Pancreas (tissue), 10 donors: ENCODE measurements around the gene AFDN. TPM values are rescaled to one million over a fixed set of nuclear protein-coding genes. Genes with fewer than 3 reads are reported as not detected.

Source experiments
- ATAC-seq, 4 donors: fragments of 200-7000 bp; cut with Tn5 transposase; one replicate each; pipeline versions ENCODE4 v1.8.0 to v1.9.1; 2020; ENCODE audit warnings: mild to moderate bottlenecking in 4 of 4, moderate library complexity in 4 of 4
- DNase-seq, 6 donors: peaks; one replicate each; pipeline ENCODE4 v3.0.0-alpha.2; 2020
- FAIRE-seq: peaks from 2 replicates; lab custom pipeline; 2012; peaks lifted over from hg19 to GRCh38; lab: Jason Lieb, UNC
- H3K27ac ChIP-seq, 4 donors: fragments of 200-600 bp; sonication (generic); 1 replicate in 3 of 4; 2 replicates in 1 of 4; pipeline versions ENCODE4 v1.5.0 to v1.8.0; 2020
- H3K27me3 ChIP-seq, 4 donors: fragments of 200-600 bp; one replicate each; pipeline ENCODE4 v1.8.0; 2021
- H3K36me3 ChIP-seq, 3 donors: fragments of 200-600 bp; sonication (generic) in 1 of 3; one replicate each; pipeline versions ENCODE4 v1.5.0 to v1.8.0; 2020 to 2021
- H3K4me1 ChIP-seq, 3 donors: fragments of 200-600 bp; one replicate each; pipeline ENCODE4 v1.8.0; 2021
- H3K4me3 ChIP-seq, 4 donors: fragments of 200-600 bp; sonication (generic) in 2 of 4; one replicate each; pipeline versions ENCODE4 v1.5.0 to v1.8.0; 2020 to 2021
- H3K9me3 ChIP-seq, 4 donors: fragments of 200-600 bp; one replicate each; pipeline ENCODE4 v1.8.0; 2021
- WGBS, 2 donors: extraction: QIAGEN DNeasy Blood & Tissue Kit; methylation state at CpG; one replicate each; pipeline ENCODE4 v1.1.7; 2013; 5-methylcytosine and 5-hydroxymethylcytosine counted together
- intact Hi-C, 3 donors: fragments of 100-400 bp; cut with DNase I; formaldehyde crosslinking; loops; one replicate each; pipeline versions ENCODE4 v1.11.1 to v1.14.2; 2022
- polyA plus RNA-seq, 2 donors: library from polyadenylated mRNA; stranded (reverse); fragments of 200-250 nt; gene quantifications; one replicate each; pipeline ENCODE4 v1.2.3, GENCODE V29; 2013
- total RNA-seq, 6 donors: library from RNA; stranded (reverse); fragmentation: NEBNext Ultra II Directional in 4 of 6; extraction: Animal tissue kit (Norgen Biotek cat#: 25700) in 4 of 6; gene quantifications; one replicate each; pipeline versions ENCODE4 v1.2.1 to v1.2.4, GENCODE V29; 2021 to 2023
- TF ChIP-seq, protein P1 (sequence below), 4 donors: fragments of 200-600 bp; sonication (generic) in 3 of 4; IDR thresholded peaks; one replicate each; pipeline versions ENCODE4 v1.5.0 to v1.8.0; 2021; ENCODE audit warnings: antibody characterized with exemption in 4 of 4
- donor health status: healthy with polysubstance abuse.
- donor health status: DM: no; HTN: no; CAD: no; lungs with moderate emphysema.
- donor health status: DM: no; HTN: no; CAD: no.
- donor health status: control.
- donor health status: control.
- donor health status: Bipolar disorder and iron deficiency.
- donor health status: DM: yes; HTN: yes; CAD: no.
- donor health status: DM: no; HTN: no; CAD: no.
- donor health status: DM: no; HTN: no; CAD: no.
- donor health status: DM: yes; HTN: yes; CAD: no.

Gene AFDN
- total and polyA plus RNA-seq, 8 donors = 55.2 to 122 (median 73.3) TPM

DNA sequence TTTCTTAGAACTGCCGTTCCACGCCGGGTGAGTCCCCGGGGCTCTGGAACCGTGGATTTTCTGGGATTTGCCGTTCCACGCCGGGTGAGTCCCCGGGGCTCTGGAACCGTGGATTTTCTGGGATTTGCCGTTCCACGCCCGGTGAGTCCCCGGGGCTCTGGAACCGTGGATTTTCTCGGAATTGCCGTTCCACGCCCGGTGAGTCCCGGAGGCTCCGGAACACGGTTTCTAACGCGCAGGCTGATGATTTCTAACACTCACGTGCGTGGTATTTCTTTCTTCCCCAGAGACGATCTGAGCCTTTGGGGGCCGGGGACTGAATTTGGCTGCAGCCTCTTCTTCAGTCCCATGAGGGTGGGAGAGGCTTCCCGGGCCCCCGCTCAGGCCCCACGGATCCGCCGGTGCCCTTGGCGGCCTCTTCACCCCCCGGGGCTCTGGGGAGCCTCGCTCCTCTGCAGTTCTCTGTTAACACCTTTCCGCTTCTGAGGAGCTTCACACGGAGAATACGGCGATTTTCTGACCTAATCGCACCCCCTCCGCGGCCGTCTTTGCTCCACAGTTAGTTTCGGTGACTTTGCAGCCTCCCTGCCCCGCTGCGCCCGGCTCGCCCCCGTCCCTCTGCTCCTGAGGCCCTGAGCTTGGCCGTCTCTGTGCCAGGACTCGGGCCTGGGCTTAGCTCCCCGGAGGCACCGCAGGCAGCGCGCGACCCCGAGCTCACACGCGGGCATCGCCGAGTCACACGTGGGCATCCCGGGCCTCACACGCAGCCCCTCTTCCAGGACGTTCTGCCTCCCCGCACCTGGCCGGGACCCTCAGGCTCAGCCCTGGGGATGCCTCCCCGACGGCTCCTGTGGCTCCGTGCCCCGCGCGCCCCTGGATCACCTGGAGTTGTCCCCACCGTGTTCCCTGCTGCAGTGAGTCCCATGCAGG, 163.6 kb downstream of the AFDN start:
- TF ChIP-seq, protein P1, sequence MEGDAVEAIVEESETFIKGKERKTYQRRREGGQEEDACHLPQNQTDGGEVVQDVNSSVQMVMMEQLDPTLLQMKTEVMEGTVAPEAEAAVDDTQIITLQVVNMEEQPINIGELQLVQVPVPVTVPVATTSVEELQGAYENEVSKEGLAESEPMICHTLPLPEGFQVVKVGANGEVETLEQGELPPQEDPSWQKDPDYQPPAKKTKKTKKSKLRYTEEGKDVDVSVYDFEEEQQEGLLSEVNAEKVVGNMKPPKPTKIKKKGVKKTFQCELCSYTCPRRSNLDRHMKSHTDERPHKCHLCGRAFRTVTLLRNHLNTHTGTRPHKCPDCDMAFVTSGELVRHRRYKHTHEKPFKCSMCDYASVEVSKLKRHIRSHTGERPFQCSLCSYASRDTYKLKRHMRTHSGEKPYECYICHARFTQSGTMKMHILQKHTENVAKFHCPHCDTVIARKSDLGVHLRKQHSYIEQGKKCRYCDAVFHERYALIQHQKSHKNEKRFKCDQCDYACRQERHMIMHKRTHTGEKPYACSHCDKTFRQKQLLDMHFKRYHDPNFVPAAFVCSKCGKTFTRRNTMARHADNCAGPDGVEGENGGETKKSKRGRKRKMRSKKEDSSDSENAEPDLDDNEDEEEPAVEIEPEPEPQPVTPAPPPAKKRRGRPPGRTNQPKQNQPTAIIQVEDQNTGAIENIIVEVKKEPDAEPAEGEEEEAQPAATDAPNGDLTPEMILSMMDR (IDR thresholded peaks at IDR 0.05) = no peak
- Histone ChIP-seq H3K4me1 (no peaks in the 10 kb centered on the region), H3K9me3 (no peaks in the 10 kb centered on the region), H3K4me3 (no peak overlapping the region), H3K36me3 (no peaks in the 10 kb centered on the region), H3K27ac (no peak overlapping the region), H3K27me3 (no peaks in the 10 kb centered on the region)
- DNase-seq (no peak), FAIRE-seq (no peak), ATAC-seq (no peak)
- WGBS, 2 donors = 90 to 94% methylated on average over 74 to 75 of the region's 75 CpGs
- intact Hi-C loops = no loop called here

DNA sequence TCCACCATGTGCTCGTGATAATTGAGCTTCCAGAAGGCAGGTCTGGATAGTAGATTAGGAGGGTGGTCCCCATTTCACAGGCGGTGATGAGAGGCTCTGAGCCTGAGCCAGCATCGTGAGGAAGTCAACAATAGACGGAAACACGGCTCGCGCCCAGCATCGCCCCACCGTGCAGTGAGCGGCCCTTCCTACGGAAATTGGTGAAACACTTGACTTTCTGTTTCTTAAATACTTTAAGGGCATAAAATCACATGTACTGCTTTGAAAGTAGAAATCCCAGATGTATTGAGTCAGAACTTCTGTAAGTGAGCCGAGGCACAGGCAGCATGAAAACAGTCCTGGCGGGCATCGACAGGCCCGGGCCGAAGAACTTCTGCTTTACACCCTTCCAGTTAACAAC, 166.5 kb downstream of the AFDN start:
- WGBS, 2 donors = 87 to 88% methylated on average over 16 of the region's 16 CpGs
- no peak overlapping the region for H3K4me3 ChIP-seq
- H3K27me3 ChIP-seq = no peaks in the 10 kb centered on the region
- intact Hi-C loops = no loop called here
- FAIRE-seq (no peak), DNase-seq (no peak), ATAC-seq (no peak)
- TF ChIP-seq, protein P1 (IDR thresholded peaks at IDR 0.05) = no peak
- no peaks in the 10 kb centered on the region for H3K4me1 ChIP-seq
- no peaks in the 10 kb centered on the region for H3K36me3 ChIP-seq
- no peaks in the 10 kb centered on the region for H3K9me3 ChIP-seq
- H3K27ac ChIP-seq = no peak overlapping the region

DNA sequence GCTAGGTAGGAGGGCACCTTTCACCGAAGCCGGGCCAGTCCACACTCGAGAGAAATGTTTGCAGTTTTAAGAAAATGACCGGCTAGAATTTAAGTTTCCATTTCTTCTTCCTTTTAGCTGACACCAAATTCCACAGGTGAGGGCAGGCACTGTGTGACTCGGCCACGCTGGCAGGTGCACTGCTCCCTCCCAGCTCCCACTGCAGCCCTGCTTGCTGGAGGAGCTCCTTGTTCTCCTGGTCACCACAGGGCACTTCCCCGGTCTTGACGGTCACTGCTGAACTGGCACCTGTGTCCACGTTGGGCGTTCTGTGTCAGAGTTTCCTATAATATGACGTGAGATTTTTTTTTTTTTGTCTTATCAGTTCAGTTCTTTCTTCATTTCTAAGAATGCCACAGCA, 167.1 kb downstream of the AFDN start:
- DNase-seq (no peak), ATAC-seq (no peak), FAIRE-seq (no peak)
- H3K9me3 ChIP-seq = no peaks in the 10 kb centered on the region
- H3K27me3 ChIP-seq = no peaks in the 10 kb centered on the region
- no peaks in the 10 kb centered on the region for H3K36me3 ChIP-seq
- intact Hi-C loops = no loop called here
- TF ChIP-seq, protein P1 (IDR thresholded peaks at IDR 0.05) = no peak
- H3K4me3 ChIP-seq = no peak overlapping the region
- H3K27ac ChIP-seq = no peak overlapping the region
- 65 to 71% methylated on average over 11 of the region's 11 CpGs for WGBS, 2 donors
- H3K4me1 ChIP-seq = no peaks in the 10 kb centered on the region

DNA sequence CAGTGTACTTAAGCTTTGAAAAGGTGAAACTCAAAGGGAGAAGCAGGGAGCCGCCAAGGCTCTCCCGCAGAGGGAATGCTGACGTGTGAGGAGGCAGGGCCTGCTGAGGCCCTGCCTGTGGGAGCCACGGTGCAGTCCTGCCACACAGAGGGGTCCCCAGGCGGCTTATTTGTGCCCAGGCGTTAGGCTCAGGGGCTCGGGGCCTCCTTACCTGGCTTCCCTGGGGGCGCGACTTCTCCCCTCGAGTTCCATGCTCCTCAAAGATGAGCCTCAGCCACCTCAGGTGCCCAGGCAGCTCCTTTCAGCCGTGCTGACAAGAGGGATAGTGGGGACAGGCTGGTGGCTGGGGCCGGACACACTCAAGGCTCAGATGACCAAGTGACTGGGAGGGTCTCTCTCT, 168.6 kb downstream of the AFDN start:
- no peak for FAIRE-seq
- H3K27ac ChIP-seq = no peak overlapping the region

More for the DNA sequence above, 168.6 kb downstream of the AFDN start:
- TF ChIP-seq, protein P1 (IDR thresholded peaks at IDR 0.05) = no peak
- Histone ChIP-seq H3K4me1 (no peaks in the 10 kb centered on the region), H3K36me3 (no peaks in the 10 kb centered on the region), H3K4me3 (no peak overlapping the region), H3K9me3 (no peaks in the 10 kb centered on the region), H3K27me3 (no peaks in the 10 kb centered on the region)
- intact Hi-C loops = no loop called here
- no peak for DNase-seq
- ATAC-seq = no peak
- 82 to 91% methylated on average over 11 to 12 of the region's 12 CpGs for WGBS, 2 donors
